DOHH2 (cell line): ENCODE results near the gene DOCK4.

Experiments used
- EZH2phosphoT487 ChIP-seq: fragments of 200-600 bp; sonication (generic); IDR thresholded peaks from 2 replicates; pipeline ENCODE4 v1.6.1; 2017; ENCODE audit warnings: borderline replicate concordance, mild to moderate bottlenecking, antibody characterized with exemption, low read length, moderate library complexity, mixed read lengths
- TF ChIP-seq, protein P1 (sequence below): fragments of 200-600 bp; sonication (generic); IDR thresholded peaks from one replicate; pipeline ENCODE4 v1.5.1; 2014; ENCODE audit warnings: antibody characterized with exemption, mild to moderate bottlenecking, low read depth, low read length; ENCODE audit not compliant: poor library complexity, severe bottlenecking

DNA sequence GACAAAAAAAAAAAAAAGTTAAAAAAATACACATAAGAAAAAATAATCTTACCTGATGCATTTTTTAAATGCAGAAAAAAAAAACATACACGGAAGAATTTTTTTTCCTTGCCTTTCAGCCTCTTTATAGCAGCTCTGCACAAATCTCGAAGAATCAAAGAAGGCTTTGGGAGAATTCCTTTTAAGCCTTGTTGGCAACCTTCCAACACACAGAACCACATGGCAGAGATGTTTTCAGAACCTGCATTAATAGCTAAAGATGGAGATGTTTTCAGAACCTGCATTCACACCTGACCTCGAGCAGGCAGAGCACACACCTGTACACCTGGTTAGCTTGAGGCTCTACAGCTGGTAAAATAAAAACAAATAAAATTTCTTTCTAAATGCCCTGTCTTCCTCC lies 65.6 kb downstream of the DOCK4 start:
- TF ChIP-seq, protein P1, sequence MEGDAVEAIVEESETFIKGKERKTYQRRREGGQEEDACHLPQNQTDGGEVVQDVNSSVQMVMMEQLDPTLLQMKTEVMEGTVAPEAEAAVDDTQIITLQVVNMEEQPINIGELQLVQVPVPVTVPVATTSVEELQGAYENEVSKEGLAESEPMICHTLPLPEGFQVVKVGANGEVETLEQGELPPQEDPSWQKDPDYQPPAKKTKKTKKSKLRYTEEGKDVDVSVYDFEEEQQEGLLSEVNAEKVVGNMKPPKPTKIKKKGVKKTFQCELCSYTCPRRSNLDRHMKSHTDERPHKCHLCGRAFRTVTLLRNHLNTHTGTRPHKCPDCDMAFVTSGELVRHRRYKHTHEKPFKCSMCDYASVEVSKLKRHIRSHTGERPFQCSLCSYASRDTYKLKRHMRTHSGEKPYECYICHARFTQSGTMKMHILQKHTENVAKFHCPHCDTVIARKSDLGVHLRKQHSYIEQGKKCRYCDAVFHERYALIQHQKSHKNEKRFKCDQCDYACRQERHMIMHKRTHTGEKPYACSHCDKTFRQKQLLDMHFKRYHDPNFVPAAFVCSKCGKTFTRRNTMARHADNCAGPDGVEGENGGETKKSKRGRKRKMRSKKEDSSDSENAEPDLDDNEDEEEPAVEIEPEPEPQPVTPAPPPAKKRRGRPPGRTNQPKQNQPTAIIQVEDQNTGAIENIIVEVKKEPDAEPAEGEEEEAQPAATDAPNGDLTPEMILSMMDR = no peak
- no peak for TF ChIP-seq EZH2phosphoT487
